ENCODE results near the gene CSMD2.

DNA sequence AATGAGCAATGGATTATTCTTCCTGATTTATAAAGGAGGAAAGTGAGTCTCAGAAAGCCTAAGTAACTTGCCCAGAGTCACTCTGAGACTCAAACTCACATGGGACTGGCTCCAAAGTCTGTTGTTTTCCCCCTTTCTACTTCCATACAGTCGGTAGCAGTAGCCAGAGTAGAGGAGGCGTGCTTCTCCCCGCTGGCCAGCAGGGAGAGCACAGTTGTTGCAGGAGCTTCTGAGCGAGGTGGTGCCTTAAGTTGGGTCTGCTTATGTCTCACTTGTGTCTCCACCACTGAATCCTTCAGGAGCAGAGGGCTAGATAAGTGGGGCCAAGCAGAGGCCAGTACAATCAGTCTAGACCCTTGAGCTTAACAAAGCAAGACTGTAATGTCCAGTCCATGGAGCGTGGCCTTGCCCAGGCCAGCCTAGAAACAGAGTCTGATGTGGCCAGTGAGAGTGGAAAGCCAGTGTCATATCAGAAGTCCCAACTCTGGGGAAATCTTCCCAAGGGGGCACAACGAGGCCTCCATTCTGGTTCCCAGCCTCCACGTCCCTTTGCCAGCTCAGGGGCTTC lies 510.7 kb downstream of the CSMD2 start:
- TF ChIP-seq, protein P1, sequence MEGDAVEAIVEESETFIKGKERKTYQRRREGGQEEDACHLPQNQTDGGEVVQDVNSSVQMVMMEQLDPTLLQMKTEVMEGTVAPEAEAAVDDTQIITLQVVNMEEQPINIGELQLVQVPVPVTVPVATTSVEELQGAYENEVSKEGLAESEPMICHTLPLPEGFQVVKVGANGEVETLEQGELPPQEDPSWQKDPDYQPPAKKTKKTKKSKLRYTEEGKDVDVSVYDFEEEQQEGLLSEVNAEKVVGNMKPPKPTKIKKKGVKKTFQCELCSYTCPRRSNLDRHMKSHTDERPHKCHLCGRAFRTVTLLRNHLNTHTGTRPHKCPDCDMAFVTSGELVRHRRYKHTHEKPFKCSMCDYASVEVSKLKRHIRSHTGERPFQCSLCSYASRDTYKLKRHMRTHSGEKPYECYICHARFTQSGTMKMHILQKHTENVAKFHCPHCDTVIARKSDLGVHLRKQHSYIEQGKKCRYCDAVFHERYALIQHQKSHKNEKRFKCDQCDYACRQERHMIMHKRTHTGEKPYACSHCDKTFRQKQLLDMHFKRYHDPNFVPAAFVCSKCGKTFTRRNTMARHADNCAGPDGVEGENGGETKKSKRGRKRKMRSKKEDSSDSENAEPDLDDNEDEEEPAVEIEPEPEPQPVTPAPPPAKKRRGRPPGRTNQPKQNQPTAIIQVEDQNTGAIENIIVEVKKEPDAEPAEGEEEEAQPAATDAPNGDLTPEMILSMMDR (conservative IDR thresholded peaks at IDR 0.05 in 1 of 2, IDR thresholded peaks at IDR 0.05 in 1 of 2; ENCODE audit: low read depth in 1 of 2, low read length in 2 of 2): peak; percentile 21 to 54
- TF ChIP-seq EZH2 (IDR thresholded peaks at IDR 0.05; ENCODE audit: low read length, missing control alignments): no peak
